NOMO-1 treated with dmso at 0.1 percent for 144 hours (cell line): ENCODE measurements around the gene RPS6KB2.
"Not testable (repeated sequence)": the region's sequence is repeated elsewhere in the genome, so short reads cannot be mapped to it uniquely, and the experiment has no call there.

ENCODE experiments used
- DNase-seq: peaks from one replicate; lab custom pipeline; 2025; ENCODE audit not compliant: unreplicated experiment; lab: John Stamatoyannopoulos, UW

Gene RPS6KB2

DNA sequence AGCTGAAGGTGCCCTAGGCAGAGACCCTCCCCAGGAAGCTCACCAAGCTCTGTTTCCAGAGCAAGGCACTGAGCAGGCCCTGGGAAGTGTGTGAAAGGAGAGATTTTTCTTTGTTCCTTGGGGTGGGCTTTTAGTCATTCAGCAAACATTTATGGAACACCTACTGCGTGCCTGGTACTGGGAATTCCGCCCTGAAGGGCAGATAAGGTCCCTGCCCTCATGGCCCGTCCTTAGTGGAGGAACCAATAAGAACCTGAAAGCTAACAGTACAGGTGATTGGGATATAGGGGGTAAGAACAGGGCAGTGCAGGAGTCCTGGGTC lies 36.9 kb downstream of the RPS6KB2 start:
- no peak for DNase-seq

DNA sequence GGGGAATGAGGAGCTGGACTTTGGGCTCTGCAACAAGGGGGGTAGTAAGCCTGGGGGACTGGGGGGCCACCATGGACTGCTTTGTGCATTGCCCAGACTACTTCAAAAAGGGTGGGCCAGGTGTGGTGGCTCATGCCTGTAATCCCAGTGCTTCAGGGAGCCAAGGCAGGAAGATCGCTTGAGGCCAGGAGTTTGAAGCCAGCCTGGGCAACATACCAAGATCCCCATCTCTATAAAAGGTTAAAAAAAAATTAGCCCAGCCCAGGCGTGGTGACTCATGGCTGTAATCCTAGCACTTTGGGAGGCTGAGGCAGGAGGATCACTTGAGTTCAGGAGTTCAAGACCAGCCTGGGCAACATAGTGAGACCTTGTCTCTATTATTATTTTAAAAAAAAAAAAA lies 37.2 kb downstream of the RPS6KB2 start:
- DNase-seq: not testable (repeated sequence)

GRCh38 chr11:67466367-67466766 lies 38.1 kb downstream of the RPS6KB2 start:
- no peak for DNase-seq

- no peak for DNase-seq
Measured at GRCh38 chr11:67466962-67467771, 38.9 kb downstream of the RPS6KB2 start.

- DNase-seq: no peak
Measured at GRCh38 chr11:67468056-67468455, 39.8 kb downstream of the RPS6KB2 start.

GRCh38 chr11:67468456-67468758 lies 40.1 kb downstream of the RPS6KB2 start:
- DNase-seq: no peak

DNA sequence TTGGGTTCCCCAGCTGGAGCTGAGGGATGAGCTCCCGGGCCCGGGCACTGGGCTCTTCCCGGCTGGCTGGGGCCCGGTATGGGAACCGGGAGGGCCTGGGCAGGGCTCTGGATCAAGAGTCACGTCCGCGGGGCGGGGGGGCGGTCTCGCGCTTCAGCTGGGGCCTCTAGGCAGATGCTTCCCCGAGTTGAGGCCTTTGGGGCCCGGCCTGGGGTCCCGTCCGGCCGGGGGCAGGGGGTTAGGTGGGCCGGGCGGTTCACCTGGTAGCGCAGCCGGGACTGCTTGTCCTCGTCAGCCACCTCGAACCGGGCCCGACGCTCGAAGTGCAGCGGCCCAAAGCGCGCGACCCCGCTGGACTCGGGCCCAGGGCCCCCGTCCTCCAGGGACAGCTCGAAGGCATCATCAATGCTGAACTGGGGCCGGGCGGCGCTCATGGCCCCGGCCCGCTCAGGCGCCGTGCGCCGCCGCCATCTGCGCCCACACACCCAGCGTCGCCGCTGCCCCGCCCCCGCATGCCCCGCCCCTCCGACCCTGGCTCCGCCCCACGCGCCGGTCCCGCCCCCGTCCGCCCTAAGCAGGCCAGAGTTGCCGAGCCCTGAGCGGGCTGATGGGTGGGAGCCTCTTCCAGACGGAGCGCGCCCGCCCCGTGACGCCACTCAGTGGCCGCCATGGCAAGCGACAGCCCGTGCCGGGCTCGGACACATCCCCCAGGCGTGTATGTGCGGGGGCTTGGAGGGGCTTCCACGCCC lies 40.6 kb downstream of the RPS6KB2 start, which contains the start of gene TMEM134:
TMEM134 (minus strand) TSS at position 493 of the 749 bp plus-strand sequence; CDS start at position 434, 59 bp downstream.
- peak; percentile 79 for DNase-seq

DNA sequence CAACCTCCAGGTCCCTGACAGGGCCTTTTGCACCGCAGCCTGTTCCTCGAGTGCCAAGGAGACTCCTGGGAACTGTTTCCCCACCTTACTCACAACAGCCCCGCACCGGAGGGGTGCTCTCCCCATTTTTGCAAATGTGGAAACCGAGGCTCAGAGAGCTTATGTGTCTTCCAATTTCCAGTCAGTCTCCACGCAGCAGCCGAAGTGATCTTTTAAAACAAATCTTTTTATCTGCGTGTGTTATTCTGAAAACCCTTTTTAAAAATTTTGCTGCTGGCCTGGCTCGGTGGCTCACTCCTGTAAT lies 41.2 kb downstream of the RPS6KB2 start:
- DNase-seq: no peak

GRCh38 chr11:67470337-67471002 lies 42.2 kb downstream of the RPS6KB2 start:
- DNase-seq: no peak

DNA sequence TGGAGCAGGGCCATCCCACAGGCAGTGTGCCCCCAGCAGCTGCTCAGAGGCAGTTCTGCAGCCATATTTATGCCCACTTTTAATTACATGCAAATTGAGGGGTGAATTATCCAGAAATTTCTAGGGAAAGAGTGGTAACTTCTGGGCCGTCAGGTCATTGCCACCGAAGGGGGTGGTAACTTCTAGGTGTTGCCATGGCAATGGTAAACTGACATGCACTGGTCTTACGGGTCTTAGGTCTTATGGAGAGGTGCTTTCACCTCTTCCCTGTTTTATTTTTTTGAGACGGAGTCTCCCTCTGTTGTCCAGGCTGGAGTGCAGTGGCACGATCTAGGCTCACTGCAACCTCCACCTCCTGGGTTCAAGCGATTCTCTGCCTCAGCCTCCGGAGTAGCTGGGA lies 44.6 kb downstream of the RPS6KB2 start:
- no peak for DNase-seq

DNA sequence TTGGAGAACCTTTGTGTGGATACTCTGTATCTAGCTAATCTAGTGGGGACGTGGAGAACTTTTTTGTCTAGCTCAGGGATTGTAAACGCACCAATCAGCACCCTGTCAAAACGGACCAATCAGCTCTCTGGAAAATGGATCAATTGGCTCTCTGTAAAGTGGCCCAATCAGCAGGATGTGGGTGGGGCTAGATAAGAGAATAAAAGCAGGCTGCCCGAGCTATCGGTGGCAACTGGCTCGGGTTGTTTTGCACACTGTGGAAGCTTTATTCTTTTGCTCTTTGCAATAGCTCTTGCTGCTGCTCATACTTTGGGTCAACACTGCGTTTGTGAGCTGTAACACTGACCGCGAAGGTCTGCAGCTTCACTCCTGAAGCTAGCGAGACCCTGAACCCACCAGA lies 48.4 kb downstream of the RPS6KB2 start:
- DNase-seq: not testable (repeated sequence)

DNA sequence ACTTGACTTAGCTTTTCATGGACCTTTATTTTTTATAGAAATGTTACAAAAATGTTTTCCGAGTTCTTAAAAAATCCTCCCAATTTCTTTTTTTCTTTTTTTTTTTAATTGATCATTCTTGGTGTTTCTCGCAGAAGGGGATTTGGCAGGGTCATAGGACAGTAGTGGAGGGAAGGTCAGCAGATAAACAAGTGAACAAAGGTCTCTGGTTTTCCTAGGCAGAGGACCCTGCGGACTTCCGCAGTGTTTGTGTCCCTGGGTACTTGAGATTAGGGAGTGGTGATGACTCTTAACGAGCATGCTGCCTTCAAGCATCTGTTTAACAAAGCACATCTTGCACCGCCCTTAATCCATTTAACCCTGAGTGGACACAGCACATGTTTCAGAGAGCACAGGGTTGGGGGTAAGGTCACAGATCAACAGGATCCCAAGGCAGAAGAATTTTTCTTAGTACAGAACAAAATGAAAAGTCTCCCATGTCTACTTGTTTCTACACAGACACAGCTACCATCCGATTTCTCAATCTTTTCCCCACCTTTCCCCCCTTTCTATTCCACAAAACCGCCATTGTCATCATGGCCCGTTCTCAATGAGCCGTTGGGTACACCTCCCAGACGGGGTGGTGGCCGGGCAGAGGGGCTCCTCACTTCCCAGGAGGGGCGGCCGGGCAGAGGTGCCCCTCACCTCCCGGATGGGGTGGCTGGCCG lies 49.2 kb downstream of the RPS6KB2 start:
- DNase-seq: not testable (repeated sequence)

DNA sequence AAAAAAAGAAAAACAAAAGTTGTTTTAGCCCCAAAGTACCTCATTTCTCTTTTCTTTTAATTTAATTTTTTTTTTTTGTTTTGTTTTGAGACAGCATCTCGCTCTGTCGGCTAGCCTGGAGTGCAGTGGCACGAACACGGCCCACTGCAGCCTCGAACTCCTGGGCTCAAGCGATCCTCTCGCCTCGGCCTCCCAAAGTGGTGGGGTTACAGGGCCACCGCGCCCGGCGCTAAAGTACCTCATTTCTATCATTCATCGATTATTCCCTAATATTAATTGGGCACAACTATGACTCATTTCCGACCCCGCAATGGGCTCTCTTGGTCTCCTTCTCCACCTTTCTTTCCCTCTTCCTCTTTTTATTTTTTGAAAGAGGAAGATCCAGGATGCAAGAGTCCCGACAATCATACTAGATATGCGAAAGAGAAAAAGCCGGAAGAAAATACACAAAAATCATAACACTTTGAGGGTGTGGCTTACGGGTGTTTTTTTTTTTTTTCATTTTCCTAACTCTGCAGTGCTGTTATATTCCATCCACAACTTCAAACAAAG lies 54.1 kb downstream of the RPS6KB2 start:
- peak; percentile 89 for DNase-seq

- peak; percentile 99 for DNase-seq
Measured at GRCh38 chr11:67482827-67483798, 54.8 kb downstream of the RPS6KB2 start, which contains the start of gene AIP. AIP (plus strand) TSS chr11:67483026; CDS start chr11:67483159, 133 bp downstream.

DNA sequence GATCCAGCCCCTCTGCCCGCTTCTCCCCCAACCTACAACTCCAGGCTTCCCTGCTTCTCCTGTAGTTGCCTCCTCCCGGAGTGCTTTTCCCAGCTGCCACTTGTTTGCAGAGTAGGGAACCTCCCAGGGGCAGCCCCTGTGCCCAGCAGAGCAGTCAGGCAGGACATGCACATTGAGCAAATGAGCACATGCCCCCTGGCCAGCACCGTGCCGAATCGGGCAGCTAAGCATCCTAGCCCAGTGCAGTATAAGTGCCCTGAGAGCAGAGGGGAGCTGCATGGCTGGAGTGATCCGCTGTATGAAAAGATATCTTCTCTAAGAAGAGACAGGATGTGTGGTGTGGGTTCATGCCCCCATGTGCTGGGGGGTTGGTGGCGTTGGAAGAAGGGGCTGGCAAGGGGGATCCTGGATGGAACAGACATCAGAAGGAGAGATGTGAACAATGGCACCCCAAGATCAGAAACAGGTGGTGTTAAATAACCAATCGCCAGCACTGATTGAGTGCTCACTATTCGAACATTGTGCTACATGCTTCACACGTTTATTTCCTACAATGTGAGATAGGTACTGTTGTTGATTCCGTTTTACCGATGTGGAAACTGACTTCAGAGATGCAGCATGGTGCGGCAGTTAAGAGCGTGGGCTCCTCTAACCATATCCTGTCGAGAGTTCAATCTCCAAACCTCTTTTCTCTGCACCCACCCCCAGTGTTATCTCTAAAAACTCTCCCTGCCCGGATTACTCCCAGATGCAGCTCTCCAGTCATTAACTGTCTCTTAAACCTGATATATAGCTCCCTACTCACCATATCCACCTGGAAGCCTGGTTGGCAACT lies 55.8 kb downstream of the RPS6KB2 start:
- DNase-seq: no peak

DNA sequence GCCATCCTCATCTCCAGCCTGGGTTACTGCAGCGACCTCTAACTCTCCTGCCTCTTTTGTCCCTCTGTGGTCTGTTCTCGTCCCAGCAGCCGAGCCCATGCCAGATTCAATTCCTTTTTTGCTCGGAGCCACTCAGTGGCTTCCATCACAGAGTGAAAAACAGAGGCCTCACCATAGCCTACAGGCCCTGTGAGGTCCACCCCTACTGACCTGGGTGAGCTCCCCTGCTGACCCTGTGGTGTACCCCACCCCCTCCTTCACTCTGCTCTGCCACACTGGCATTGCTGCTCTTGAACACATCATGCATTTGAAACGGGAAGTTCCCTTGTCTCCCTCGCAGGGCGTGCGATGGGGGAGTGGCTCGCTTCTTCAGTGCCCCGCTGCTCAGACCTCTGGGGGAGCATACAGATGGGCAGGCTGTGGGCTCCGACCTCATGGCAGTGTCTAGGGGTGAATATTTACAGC lies 56.6 kb downstream of the RPS6KB2 start:
- peak; percentile 39 for DNase-seq
